SJCRH30 (cell line): ENCODE measurements around the gene MIGA2. TPM values are rescaled to one million over a fixed set of nuclear protein-coding genes. Genes with fewer than 3 reads are reported as not detected.
A peak's percentile ranks its signal among the peaks of the same experiment; 100 is the strongest.

ENCODE experiments used
- DNase-seq, 2 experiments: peaks; one replicate each; pipeline ENCODE4 v3.0.0-alpha.2; 2015 to 2020
- H3K27ac ChIP-seq: fragments of 250-450 bp; sonication (Bioruptor Pico); 2 replicates; pipeline ENCODE4 v1.5.1; 2020; ENCODE audit warnings: mild to moderate bottlenecking, moderate library complexity
- H3K27me3 ChIP-seq: fragments of 250-450 bp; sonication (Bioruptor Pico); 2 replicates; pipeline ENCODE4 v1.5.1; 2020; ENCODE audit warnings: mild to moderate bottlenecking, moderate library complexity
- H3K36me3 ChIP-seq: fragments of 250-450 bp; sonication (Bioruptor Pico); 2 replicates; pipeline ENCODE4 v1.5.1; 2020; ENCODE audit warnings: mild to moderate bottlenecking, moderate library complexity
- H3K4me1 ChIP-seq: fragments of 250-450 bp; sonication (Bioruptor Pico); 2 replicates; pipeline ENCODE4 v1.5.1; 2020; ENCODE audit warnings: mild to moderate bottlenecking, moderate library complexity
- H3K4me3 ChIP-seq: fragments of 250-450 bp; sonication (Bioruptor Pico); 2 replicates; pipeline ENCODE4 v1.5.1; 2020; ENCODE audit warnings: mild to moderate bottlenecking, moderate library complexity
- H3K9me3 ChIP-seq: fragments of 250-450 bp; sonication (Bioruptor Pico); replicated peaks from 2 replicates; pipeline ENCODE4 v1.5.1; 2020; ENCODE audit warnings: mild to moderate bottlenecking, moderate library complexity
- total RNA-seq: library from RNA; depleted of rRNA; stranded (reverse); fragments of >200 nt; shearing (Covaris generic); gene quantifications from 2 replicates; pipeline ENCODE4 v1.2.3, GENCODE V29; 2014

Gene MIGA2
- total RNA-seq, 1 experiment from 2014 or later = 32.5 TPM

GRCh38 chr9:129038109-129038852, 1.9 kb downstream of the MIGA2 start:
- Histone ChIP-seq H3K4me3 (no peak overlapping the region), H3K36me3 (peaks cover 10% of the 10 kb centered on the region), H3K9me3 (no peaks in the 10 kb centered on the region), H3K4me1 (no peaks in the 10 kb centered on the region), H3K27me3 (no peaks in the 10 kb centered on the region), H3K27ac (no peak overlapping the region)
- no peak for DNase-seq

- Histone ChIP-seq H3K36me3 (peaks cover 17% of the 10 kb centered on the region), H3K4me3 (no peak overlapping the region), H3K9me3 (no peaks in the 10 kb centered on the region), H3K4me1 (no peaks in the 10 kb centered on the region), H3K27me3 (no peaks in the 10 kb centered on the region), H3K27ac (no peak overlapping the region)
- no peak for DNase-seq
Observed at GRCh38 chr9:129040113-129040643, 3.8 kb downstream of the MIGA2 start.

GRCh38 chr9:129042016-129042415, 5.6 kb downstream of the MIGA2 start:
- Histone ChIP-seq H3K9me3 (no peaks in the 10 kb centered on the region), H3K4me1 (no peaks in the 10 kb centered on the region), H3K36me3 (peaks cover 17% of the 10 kb centered on the region), H3K4me3 (no peak overlapping the region), H3K27me3 (no peaks in the 10 kb centered on the region), H3K27ac (no peak overlapping the region)
- no peak for DNase-seq

GRCh38 chr9:129052592-129052991, 16.2 kb downstream of the MIGA2 start:
- no peak for DNase-seq

GRCh38 chr9:129053020-129053419, 16.6 kb downstream of the MIGA2 start:
- DNase-seq = no peak
- Histone ChIP-seq H3K4me1 (no peaks in the 10 kb centered on the region), H3K27ac (no peak overlapping the region), H3K27me3 (no peaks in the 10 kb centered on the region), H3K4me3 (no peak overlapping the region), H3K36me3 (peaks cover 33% of the 10 kb centered on the region), H3K9me3 (no peaks in the 10 kb centered on the region)

More at GRCh38 chr9:129052592-129052991, 16.2 kb downstream of the MIGA2 start:
- H3K4me1 ChIP-seq = no peaks in the 10 kb centered on the region
- no peak overlapping the region for H3K27ac ChIP-seq
- H3K4me3 ChIP-seq = no peak overlapping the region
- H3K9me3 ChIP-seq = no peaks in the 10 kb centered on the region
- peaks cover 36% of the 10 kb centered on the region for H3K36me3 ChIP-seq
- H3K27me3 ChIP-seq = no peaks in the 10 kb centered on the region

GRCh38 chr9:129054163-129054851, 17.9 kb downstream of the MIGA2 start:
- no peak for DNase-seq

GRCh38 chr9:129058965-129059795, 22.8 kb downstream of the MIGA2 start:
- no peaks in the 10 kb centered on the region for H3K27me3 ChIP-seq
- H3K4me3 ChIP-seq = no peak overlapping the region
- no peak overlapping the region for H3K27ac ChIP-seq
- H3K36me3 ChIP-seq = peaks cover 30% of the 10 kb centered on the region
- DNase-seq = no peak
- H3K9me3 ChIP-seq = no peaks in the 10 kb centered on the region
- H3K4me1 ChIP-seq = no peaks in the 10 kb centered on the region

More at GRCh38 chr9:129054163-129054851, 17.9 kb downstream of the MIGA2 start:
- Histone ChIP-seq H3K27ac (no peak overlapping the region), H3K4me3 (no peak overlapping the region), H3K36me3 (peaks cover 30% of the 10 kb centered on the region), H3K4me1 (no peaks in the 10 kb centered on the region), H3K27me3 (no peaks in the 10 kb centered on the region), H3K9me3 (no peaks in the 10 kb centered on the region)

GRCh38 chr9:129059796-129060785, 23.7 kb downstream of the MIGA2 start:
- no peaks in the 10 kb centered on the region for H3K4me1 ChIP-seq
- no peaks in the 10 kb centered on the region for H3K9me3 ChIP-seq
- H3K4me3 ChIP-seq = no peak overlapping the region
- H3K27ac ChIP-seq = no peak overlapping the region
- peaks cover 28% of the 10 kb centered on the region for H3K36me3 ChIP-seq
- DNase-seq = no peak
- H3K27me3 ChIP-seq = no peaks in the 10 kb centered on the region

GRCh38 chr9:129060991-129061390, 24.6 kb downstream of the MIGA2 start:
- Histone ChIP-seq H3K27me3 (no peaks in the 10 kb centered on the region), H3K9me3 (no peaks in the 10 kb centered on the region), H3K36me3 (peaks cover 36% of the 10 kb centered on the region), H3K27ac (no peak overlapping the region), H3K4me1 (no peaks in the 10 kb centered on the region), H3K4me3 (no peak overlapping the region)
- DNase-seq = no peak

GRCh38 chr9:129063061-129063460, 26.6 kb downstream of the MIGA2 start:
- no peak overlapping the region for H3K27ac ChIP-seq
- H3K9me3 ChIP-seq = no peaks in the 10 kb centered on the region
- no peaks in the 10 kb centered on the region for H3K27me3 ChIP-seq
- H3K4me3 ChIP-seq = no peak overlapping the region
- peaks cover 33% of the 10 kb centered on the region for H3K36me3 ChIP-seq
- DNase-seq = no peak
- H3K4me1 ChIP-seq = no peaks in the 10 kb centered on the region

GRCh38 chr9:129064499-129064908, 28.1 kb downstream of the MIGA2 start:
- H3K27ac ChIP-seq = no peak overlapping the region
- no peaks in the 10 kb centered on the region for H3K9me3 ChIP-seq
- no peaks in the 10 kb centered on the region for H3K27me3 ChIP-seq
- H3K4me1 ChIP-seq = peaks cover 4% of the 10 kb centered on the region; the same call in 1 of the 2 replicates
- H3K36me3 ChIP-seq = peaks cover 30% of the 10 kb centered on the region
- no peak overlapping the region for H3K4me3 ChIP-seq
- no peak for DNase-seq

GRCh38 chr9:129068110-129068509, 31.7 kb downstream of the MIGA2 start:
- no peaks in the 10 kb centered on the region for H3K27me3 ChIP-seq
- H3K4me1 ChIP-seq = peaks cover 8% of the 10 kb centered on the region; the same call in 1 of the 2 replicates
- no peak for DNase-seq
- H3K36me3 ChIP-seq = peaks cover 18% of the 10 kb centered on the region
- no peaks in the 10 kb centered on the region for H3K9me3 ChIP-seq
- no peak overlapping the region for H3K27ac ChIP-seq
- H3K4me3 ChIP-seq = no peak overlapping the region

GRCh38 chr9:129068990-129069861, 32.8 kb downstream of the MIGA2 start:
- Histone ChIP-seq H3K9me3 (no peaks in the 10 kb centered on the region), H3K4me3 (no peak overlapping the region), H3K4me1 (peaks cover 8% of the 10 kb centered on the region; the same call in 1 of the 2 replicates), H3K36me3 (peaks cover 15% of the 10 kb centered on the region), H3K27ac (peak overlapping the region; percentile 29), H3K27me3 (no peaks in the 10 kb centered on the region)
- peak; percentile 79 for DNase-seq
